AG04449 (cell line): Measurements from ENCODE around the gene LDLRAD3.

Experiments
- CTCF ChIA-PET: fragments of 350-600 bp; formaldehyde crosslinking; extraction: SDS; loops from one replicate; lab custom pipeline; 2021; ENCODE audit warnings: antibody characterized with exemption; lab: Yijun Ruan, JAX
- POLR2A ChIA-PET: fragments of 400-600, 350-600 bp; formaldehyde crosslinking; extraction: SDS; loops from one replicate; lab custom pipeline; 2020; ENCODE audit warnings: antibody characterized with exemption, inconsistent platforms; lab: Yijun Ruan, JAX
- DNase-seq: peaks from one replicate; pipeline ENCODE4 v3.0.0-alpha.2; 2010; ENCODE audit warnings: low read depth, low spot score
- H3K4me3 ChIP-seq: 2 replicates; pipeline ENCODE4 v1.5.1; 2011; ENCODE audit warnings: low read depth, mild to moderate bottlenecking, control low read depth, low read length
- TF ChIP-seq, protein P1 (sequence below): IDR thresholded peaks from one replicate; pipeline ENCODE4 v1.5.1; 2011; ENCODE audit warnings: mild to moderate bottlenecking, moderate library complexity, low read length, control low read depth, inconsistent platforms; ENCODE audit not compliant: insufficient read depth; ENCODE audit errors: missing control alignments

LDLRAD3 gene

GRCh38 chr11:36271794-36272407 lies 328.0 kb downstream of the LDLRAD3 start:
- TF ChIP-seq, protein P1, sequence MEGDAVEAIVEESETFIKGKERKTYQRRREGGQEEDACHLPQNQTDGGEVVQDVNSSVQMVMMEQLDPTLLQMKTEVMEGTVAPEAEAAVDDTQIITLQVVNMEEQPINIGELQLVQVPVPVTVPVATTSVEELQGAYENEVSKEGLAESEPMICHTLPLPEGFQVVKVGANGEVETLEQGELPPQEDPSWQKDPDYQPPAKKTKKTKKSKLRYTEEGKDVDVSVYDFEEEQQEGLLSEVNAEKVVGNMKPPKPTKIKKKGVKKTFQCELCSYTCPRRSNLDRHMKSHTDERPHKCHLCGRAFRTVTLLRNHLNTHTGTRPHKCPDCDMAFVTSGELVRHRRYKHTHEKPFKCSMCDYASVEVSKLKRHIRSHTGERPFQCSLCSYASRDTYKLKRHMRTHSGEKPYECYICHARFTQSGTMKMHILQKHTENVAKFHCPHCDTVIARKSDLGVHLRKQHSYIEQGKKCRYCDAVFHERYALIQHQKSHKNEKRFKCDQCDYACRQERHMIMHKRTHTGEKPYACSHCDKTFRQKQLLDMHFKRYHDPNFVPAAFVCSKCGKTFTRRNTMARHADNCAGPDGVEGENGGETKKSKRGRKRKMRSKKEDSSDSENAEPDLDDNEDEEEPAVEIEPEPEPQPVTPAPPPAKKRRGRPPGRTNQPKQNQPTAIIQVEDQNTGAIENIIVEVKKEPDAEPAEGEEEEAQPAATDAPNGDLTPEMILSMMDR, result no peak
- DNase-seq, result no peak
- POLR2A ChIA-PET, result no interaction called here
- no peak overlapping the region for H3K4me3 ChIP-seq
- CTCF ChIA-PET, result interaction anchor here (1.8 to 5.7 kb wide), 3 partner anchors 8 to 207 kb away, joined by 10 to 26 read pairs (median 14); no protein-coding TSS in a partner anchor

DNA sequence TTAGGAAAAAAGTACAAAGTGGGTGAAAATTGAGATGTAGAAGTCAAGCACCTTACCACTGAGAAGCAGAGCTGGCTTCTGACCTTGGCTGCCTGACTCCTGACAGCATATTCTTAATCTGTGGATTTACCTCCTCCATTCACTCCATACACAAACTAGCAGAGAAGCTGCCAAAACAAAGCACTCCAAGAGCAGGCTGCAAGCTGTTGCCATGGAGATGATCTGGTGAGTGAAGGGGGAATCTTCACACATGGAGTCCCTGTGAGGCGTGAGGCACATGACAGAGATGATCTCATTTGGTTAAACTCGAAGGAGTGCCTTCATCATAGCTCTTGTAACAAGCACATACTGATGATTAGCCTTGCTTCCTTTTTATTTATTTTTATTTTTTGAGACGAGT lies 329.2 kb downstream of the LDLRAD3 start:
- TF ChIP-seq, protein P1, result no peak
- no peak overlapping the region for H3K4me3 ChIP-seq
- POLR2A ChIA-PET, result interaction anchor here (0.6 kb wide), 1 partner anchor 653 kb away, joined by 3 read pairs; no protein-coding TSS in a partner anchor
- CTCF ChIA-PET, result interaction anchor here (0.8 to 5.7 kb wide), 10 partner anchors 9 to 658 kb away, joined by 3 to 26 read pairs (median 6); no protein-coding TSS in a partner anchor
- DNase-seq, result no peak

- DNase-seq, result no peak
- ChIA-PET CTCF (interaction anchor here (1.1 to 5.7 kb wide), 6 partner anchors 8 to 219 kb away, joined by 3 to 26 read pairs (median 10); no protein-coding TSS in a partner anchor), POLR2A (no interaction called here)
- H3K4me3 ChIP-seq, result no peak overlapping the region
- TF ChIP-seq, protein P1, result no peak
These were observed 330.6 kb downstream of the LDLRAD3 start for GRCh38 chr11:36274414-36274813.

DNA sequence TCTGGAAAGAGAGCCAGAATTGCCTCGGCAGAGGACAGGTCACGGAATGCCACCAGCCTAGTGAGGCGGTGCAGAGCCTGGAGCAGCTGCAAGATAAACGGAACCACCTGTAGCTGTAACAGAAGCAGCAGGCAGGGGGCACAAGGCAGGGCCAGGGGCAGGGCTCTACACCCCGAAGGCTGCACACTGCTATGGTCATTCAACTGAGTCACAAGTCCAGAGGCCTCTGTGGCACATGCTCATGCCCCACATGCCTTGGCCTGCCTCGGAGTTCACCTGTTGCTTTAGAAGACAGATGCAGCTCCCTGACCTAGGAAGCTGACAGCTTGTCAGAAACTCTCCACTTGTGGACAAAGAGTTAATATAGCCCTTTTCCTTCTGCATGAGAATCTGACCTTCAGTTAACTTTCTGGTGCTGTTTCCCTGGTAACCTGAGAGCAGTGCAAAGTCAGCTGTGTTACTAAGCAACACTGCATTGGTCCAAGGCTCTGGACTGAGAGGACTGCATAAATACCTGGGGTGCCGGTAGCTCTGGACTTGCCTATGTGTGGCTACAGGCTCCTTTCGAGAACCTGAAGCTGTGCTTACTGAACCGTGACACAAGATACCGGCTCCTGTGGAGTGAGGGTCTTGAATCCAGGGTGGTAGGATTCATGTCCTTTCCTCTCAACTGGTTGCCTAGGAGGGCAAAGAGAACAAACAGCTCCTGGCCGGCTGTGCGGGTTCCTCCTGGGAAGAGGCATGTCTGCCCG lies 334.8 kb downstream of the LDLRAD3 start:
- POLR2A ChIA-PET, result no interaction called here
- no peak for DNase-seq
- TF ChIP-seq, protein P1, result no peak
- CTCF ChIA-PET, result interaction anchor here (0.8 to 4.9 kb wide), 7 partner anchors 10 to 214 kb away, joined by 3 to 48 read pairs (median 9); partner anchors contain the start of gene COMMD9
- H3K4me3 ChIP-seq, result no peak overlapping the region

DNA sequence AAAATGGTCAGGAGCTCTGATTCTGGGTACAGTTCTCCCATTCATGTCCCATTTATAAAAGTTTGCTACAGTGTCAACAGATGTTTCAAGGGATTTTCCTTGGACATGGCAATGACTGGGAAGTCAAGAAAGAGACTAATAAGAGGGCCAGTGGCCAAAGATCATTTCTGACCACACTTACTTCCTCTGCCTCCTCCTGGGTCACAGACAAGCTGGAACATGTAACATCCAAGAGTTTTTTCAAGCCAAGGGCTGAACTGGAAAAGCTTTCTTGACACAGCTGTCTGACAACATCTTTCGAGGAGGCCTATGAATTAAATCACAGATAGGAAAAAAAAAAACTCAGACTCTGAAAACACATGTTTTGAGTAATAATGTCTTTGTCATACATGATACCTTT lies 336.7 kb downstream of the LDLRAD3 start:
- H3K4me3 ChIP-seq, result no peak overlapping the region
- ChIA-PET POLR2A (no interaction called here), CTCF (interaction anchor here (0.5 to 4.9 kb wide), 10 partner anchors 8 to 459 kb away, joined by 3 to 48 read pairs (median 4); partner anchors contain the start of gene COMMD9)
- DNase-seq, result no peak
- TF ChIP-seq, protein P1, result no peak
